HG03280 (cell line): ENCODE data around the gene SNU13.
"Not testable (repeated sequence)": the region's sequence is repeated elsewhere in the genome, so short reads cannot be mapped to it uniquely, and the experiment has no call there.

Source experiments
- ATAC-seq: cut with Tn5 transposase; IDR thresholded peaks from one replicate; pipeline ENCODE4 v1.9.1; 2021; ENCODE audit warnings: mild to moderate bottlenecking, moderate library complexity; ENCODE audit not compliant: unreplicated experiment

SNU13 gene

GRCh38 chr22:41688365-41689211, at the start of gene SNU13:
Gene SNU13 (minus strand): TSS chr22:41688867. CDS start chr22:41688796, 71 bp downstream.
- peak; percentile 93 for ATAC-seq

GRCh38 chr22:41733241-41733640, 44.6 kb upstream of the SNU13 start:
- ATAC-seq = not testable (repeated sequence)

GRCh38 chr22:41732096-41732772, 43.6 kb upstream of the SNU13 start:
- no peak for ATAC-seq

- no peak for ATAC-seq
Measured at GRCh38 chr22:41731609-41732008, 42.9 kb upstream of the SNU13 start.

GRCh38 chr22:41725510-41726110, 36.9 kb upstream of the SNU13 start:
- no peak for ATAC-seq

GRCh38 chr22:41722496-41722895, 33.8 kb upstream of the SNU13 start:
- no peak for ATAC-seq

- no peak for ATAC-seq
Measured at GRCh38 chr22:41713004-41713403, 24.3 kb upstream of the SNU13 start.

GRCh38 chr22:41709341-41709740, 20.7 kb upstream of the SNU13 start:
- ATAC-seq = no peak

GRCh38 chr22:41702763-41703162, 14.1 kb upstream of the SNU13 start:
- no peak for ATAC-seq

GRCh38 chr22:41700108-41700364, 11.4 kb upstream of the SNU13 start:
- ATAC-seq = no peak

- ATAC-seq = no peak
Measured at GRCh38 chr22:41699264-41700107, 10.8 kb upstream of the SNU13 start, which contains the start of gene MEI1. Gene MEI1 (plus strand): TSS chr22:41699503. CDS start chr22:41699539, 36 bp downstream.

GRCh38 chr22:41697126-41697775, 8.6 kb upstream of the SNU13 start:
- ATAC-seq = no peak

GRCh38 chr22:41696703-41697102, 8.0 kb upstream of the SNU13 start:
- no peak for ATAC-seq

GRCh38 chr22:41695211-41695610, 6.5 kb upstream of the SNU13 start:
- no peak for ATAC-seq

GRCh38 chr22:41690476-41690875, 1.8 kb upstream of the SNU13 start:
- ATAC-seq = no peak

GRCh38 chr22:41687901-41688364, 734 bp downstream of the SNU13 start:
- ATAC-seq = no peak

- not testable (repeated sequence) for ATAC-seq
Measured at GRCh38 chr22:41686890-41687289, 1.8 kb downstream of the SNU13 start.

- no peak for ATAC-seq
Measured at GRCh38 chr22:41684194-41684593, 4.5 kb downstream of the SNU13 start.

GRCh38 chr22:41683616-41684015, 5.1 kb downstream of the SNU13 start:
- no peak for ATAC-seq

- ATAC-seq = no peak
Measured at GRCh38 chr22:41683052-41683451, 5.6 kb downstream of the SNU13 start.
